ENCODE results near the gene FAM3D. TPM values are rescaled to one million over a fixed set of nuclear protein-coding genes. Genes with fewer than 3 reads are reported as not detected.

FAM3D gene
- total RNA-seq, 1 donor from 2014 or later: not detected

DNA sequence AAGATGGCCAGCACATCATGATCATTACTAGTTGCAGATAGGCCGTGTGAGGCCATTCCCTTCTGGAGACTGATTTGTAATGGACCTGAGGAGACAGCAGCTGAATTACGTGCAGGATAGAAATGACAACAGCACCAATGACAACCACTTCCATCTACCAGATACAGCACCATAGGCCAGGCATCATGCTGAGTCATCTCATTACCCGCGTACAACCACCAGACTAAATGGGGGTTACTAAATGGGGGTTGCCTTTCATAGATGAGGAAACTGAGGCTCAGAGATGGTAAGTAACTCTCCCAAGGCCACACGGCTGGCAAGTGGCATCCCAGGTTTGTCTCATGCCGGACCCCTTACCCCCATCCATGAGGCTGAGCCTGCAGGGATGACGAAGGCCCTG lies 56.6 kb downstream of the FAM3D start:
- no peaks in the 10 kb centered on the region for H3K27me3 Mint-ChIP-seq (ENCODE audit: unreplicated experiment)
- DNase-seq (ENCODE audit: low spot score): no peak
- H3K27ac Mint-ChIP-seq (ENCODE audit: unreplicated experiment): no peak overlapping the region
- no peaks in the 10 kb centered on the region for H3K9me3 Mint-ChIP-seq (ENCODE audit: unreplicated experiment)
- H3K4me3 Mint-ChIP-seq (ENCODE audit: unreplicated experiment): no peak overlapping the region
- H3K4me1 Mint-ChIP-seq (ENCODE audit: unreplicated experiment): no peaks in the 10 kb centered on the region
- H3K36me3 Mint-ChIP-seq (ENCODE audit: low read depth, unreplicated experiment): no peaks in the 10 kb centered on the region
- TF ChIP-seq, protein P1, sequence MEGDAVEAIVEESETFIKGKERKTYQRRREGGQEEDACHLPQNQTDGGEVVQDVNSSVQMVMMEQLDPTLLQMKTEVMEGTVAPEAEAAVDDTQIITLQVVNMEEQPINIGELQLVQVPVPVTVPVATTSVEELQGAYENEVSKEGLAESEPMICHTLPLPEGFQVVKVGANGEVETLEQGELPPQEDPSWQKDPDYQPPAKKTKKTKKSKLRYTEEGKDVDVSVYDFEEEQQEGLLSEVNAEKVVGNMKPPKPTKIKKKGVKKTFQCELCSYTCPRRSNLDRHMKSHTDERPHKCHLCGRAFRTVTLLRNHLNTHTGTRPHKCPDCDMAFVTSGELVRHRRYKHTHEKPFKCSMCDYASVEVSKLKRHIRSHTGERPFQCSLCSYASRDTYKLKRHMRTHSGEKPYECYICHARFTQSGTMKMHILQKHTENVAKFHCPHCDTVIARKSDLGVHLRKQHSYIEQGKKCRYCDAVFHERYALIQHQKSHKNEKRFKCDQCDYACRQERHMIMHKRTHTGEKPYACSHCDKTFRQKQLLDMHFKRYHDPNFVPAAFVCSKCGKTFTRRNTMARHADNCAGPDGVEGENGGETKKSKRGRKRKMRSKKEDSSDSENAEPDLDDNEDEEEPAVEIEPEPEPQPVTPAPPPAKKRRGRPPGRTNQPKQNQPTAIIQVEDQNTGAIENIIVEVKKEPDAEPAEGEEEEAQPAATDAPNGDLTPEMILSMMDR (IDR thresholded peaks at IDR 0.05; ENCODE audit: unreplicated experiment): no peak

DNA sequence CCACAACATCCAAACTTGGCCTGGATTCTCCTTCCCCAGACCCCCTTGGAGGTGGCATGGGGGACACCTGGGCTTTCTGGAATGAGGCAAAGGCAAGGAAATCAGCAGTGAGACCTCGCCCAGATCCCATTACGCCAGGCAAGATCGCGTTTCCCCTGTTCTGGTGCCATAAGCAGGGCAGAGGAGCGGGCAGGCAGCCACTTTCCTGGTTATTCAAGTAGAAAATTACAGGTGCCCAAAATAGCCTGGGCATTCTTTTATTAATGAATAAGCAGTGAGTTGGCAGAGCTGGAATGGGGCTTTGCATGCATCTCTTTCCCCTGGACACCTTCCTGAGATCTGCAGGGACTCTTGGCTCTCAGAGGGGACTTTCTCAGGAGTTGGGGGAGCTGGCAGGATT lies 57.9 kb downstream of the FAM3D start:
- no peaks in the 10 kb centered on the region for H3K9me3 Mint-ChIP-seq (ENCODE audit: unreplicated experiment)
- no peak overlapping the region for H3K27ac Mint-ChIP-seq (ENCODE audit: unreplicated experiment)
- no peak for DNase-seq (ENCODE audit: low spot score)
- H3K4me1 Mint-ChIP-seq (ENCODE audit: unreplicated experiment): no peaks in the 10 kb centered on the region
- H3K27me3 Mint-ChIP-seq (ENCODE audit: unreplicated experiment): no peaks in the 10 kb centered on the region
- TF ChIP-seq, protein P1 (IDR thresholded peaks at IDR 0.05; ENCODE audit: unreplicated experiment): no peak
- no peaks in the 10 kb centered on the region for H3K36me3 Mint-ChIP-seq (ENCODE audit: low read depth, unreplicated experiment)
- no peak overlapping the region for H3K4me3 Mint-ChIP-seq (ENCODE audit: unreplicated experiment)

DNA sequence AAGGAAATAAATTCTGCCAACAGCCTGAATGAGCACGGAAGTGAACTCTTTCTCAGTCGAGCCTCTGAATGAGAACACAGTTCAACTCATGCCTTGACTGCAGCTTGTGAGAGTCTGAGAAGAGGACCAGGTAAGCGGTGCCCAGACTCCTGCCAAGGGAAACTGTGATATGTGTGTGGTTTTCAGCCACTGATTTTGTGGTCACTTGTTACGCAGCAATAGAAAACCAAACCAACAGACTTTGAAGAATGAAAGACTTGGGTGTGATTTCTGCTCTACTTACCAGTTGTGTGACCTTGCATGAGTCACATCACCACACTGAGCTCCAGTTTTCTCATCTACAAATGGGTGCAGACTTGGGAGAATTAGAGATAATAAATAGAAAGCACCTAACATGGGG lies 58.8 kb downstream of the FAM3D start:
- no peaks in the 10 kb centered on the region for H3K36me3 Mint-ChIP-seq (ENCODE audit: low read depth, unreplicated experiment)

DNA sequence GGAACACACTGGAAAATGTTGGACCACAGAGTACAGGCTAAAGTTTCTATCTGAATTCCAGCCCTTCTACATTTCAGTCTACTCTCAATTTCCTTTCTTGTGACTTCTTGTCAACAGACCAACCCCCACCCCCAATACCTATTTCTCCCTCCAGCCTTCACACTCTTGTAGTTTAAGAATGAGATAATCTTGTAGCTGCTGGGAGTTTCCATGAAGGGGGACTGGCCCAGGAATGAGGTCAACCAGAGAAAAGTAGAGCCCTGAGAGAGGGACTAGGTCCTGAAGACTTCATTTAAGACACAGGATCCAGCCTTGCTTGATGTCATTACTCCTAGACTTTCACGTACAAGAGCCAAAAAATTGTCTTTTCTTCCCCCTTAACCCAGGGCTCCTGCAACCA lies 59.9 kb downstream of the FAM3D start:
- no peak overlapping the region for H3K4me3 Mint-ChIP-seq (ENCODE audit: unreplicated experiment)
- no peaks in the 10 kb centered on the region for H3K36me3 Mint-ChIP-seq (ENCODE audit: low read depth, unreplicated experiment)
- TF ChIP-seq, protein P1 (IDR thresholded peaks at IDR 0.05; ENCODE audit: unreplicated experiment): no peak
- DNase-seq (ENCODE audit: low spot score): no peak
- H3K4me1 Mint-ChIP-seq (ENCODE audit: unreplicated experiment): no peaks in the 10 kb centered on the region
- no peak overlapping the region for H3K27ac Mint-ChIP-seq (ENCODE audit: unreplicated experiment)
- H3K9me3 Mint-ChIP-seq (ENCODE audit: unreplicated experiment): no peaks in the 10 kb centered on the region
- H3K27me3 Mint-ChIP-seq (ENCODE audit: unreplicated experiment): no peaks in the 10 kb centered on the region

More for the DNA sequence above, 58.8 kb downstream of the FAM3D start:
- no peak overlapping the region for H3K27ac Mint-ChIP-seq (ENCODE audit: unreplicated experiment)
- no peaks in the 10 kb centered on the region for H3K4me1 Mint-ChIP-seq (ENCODE audit: unreplicated experiment)
- no peaks in the 10 kb centered on the region for H3K9me3 Mint-ChIP-seq (ENCODE audit: unreplicated experiment)
- no peaks in the 10 kb centered on the region for H3K27me3 Mint-ChIP-seq (ENCODE audit: unreplicated experiment)
- TF ChIP-seq, protein P1 (IDR thresholded peaks at IDR 0.05; ENCODE audit: unreplicated experiment): no peak
- H3K4me3 Mint-ChIP-seq (ENCODE audit: unreplicated experiment): no peak overlapping the region
- no peak for DNase-seq (ENCODE audit: low spot score)

DNA sequence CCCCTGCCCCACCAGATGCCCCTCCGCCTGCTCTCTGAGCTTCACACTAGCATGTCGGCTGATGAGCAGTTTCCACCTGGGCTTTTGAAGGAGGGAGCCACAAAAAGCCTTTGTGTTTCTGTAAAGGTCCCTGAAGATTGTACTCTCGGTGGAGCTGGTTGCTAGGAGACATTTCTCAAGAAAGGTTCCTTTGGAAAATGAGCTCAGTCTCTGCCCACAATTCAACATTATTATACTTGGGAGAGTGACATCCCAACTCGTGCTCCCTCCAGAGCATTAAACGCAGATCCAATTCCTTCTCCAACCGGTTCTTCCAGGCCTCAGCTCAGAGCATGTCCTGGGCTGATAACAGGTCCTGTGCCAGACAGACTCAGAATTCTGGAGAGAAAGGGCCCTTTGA lies 62.5 kb downstream of the FAM3D start:
- H3K27ac Mint-ChIP-seq (ENCODE audit: unreplicated experiment): no peak overlapping the region
- H3K4me1 Mint-ChIP-seq (ENCODE audit: unreplicated experiment): no peaks in the 10 kb centered on the region
- H3K9me3 Mint-ChIP-seq (ENCODE audit: unreplicated experiment): no peaks in the 10 kb centered on the region
- no peak overlapping the region for H3K4me3 Mint-ChIP-seq (ENCODE audit: unreplicated experiment)
- H3K27me3 Mint-ChIP-seq (ENCODE audit: unreplicated experiment): no peaks in the 10 kb centered on the region
- no peaks in the 10 kb centered on the region for H3K36me3 Mint-ChIP-seq (ENCODE audit: low read depth, unreplicated experiment)
- DNase-seq (ENCODE audit: low spot score): no peak
- TF ChIP-seq, protein P1 (IDR thresholded peaks at IDR 0.05; ENCODE audit: unreplicated experiment): no peak
